Astrocyte (in vitro differentiated cells and primary cell): ENCODE data around the gene HOXB6.

ENCODE experiments used
- EZH2 ChIP-seq: IDR thresholded peaks from 2 replicates; pipeline ENCODE4 v1.6.1; 2012; ENCODE audit warnings: mild to moderate bottlenecking, low read length, inconsistent platforms; ENCODE audit not compliant: insufficient read depth
- TF ChIP-seq, protein P1 (sequence below): IDR thresholded peaks from 2 replicates; pipeline ENCODE4 v1.5.1; 2011; ENCODE audit warnings: low read depth, mild to moderate bottlenecking, inconsistent platforms, low read length, moderate library complexity; ENCODE audit not compliant: insufficient read depth

DNA sequence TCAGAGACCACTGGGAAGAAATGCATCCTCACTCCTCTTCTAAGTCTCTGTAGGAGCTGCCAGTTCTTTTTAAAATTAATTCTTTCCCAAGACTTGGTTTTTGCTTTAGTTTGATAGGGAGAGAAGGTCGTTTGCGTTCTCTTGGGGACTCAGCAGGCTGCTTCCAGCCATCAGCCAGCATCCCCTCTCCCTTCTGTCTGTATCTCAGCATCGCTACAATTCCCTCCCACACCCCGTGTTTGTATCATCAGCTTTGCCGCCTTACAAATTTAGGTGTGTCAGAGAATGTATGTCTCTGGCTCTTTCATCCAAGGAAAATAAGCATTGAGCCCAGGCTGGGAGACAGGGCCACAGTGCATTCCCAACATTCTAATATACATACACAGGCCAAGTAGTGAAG lies 5.4 kb downstream of the HOXB6 start:
- TF ChIP-seq, protein P1, sequence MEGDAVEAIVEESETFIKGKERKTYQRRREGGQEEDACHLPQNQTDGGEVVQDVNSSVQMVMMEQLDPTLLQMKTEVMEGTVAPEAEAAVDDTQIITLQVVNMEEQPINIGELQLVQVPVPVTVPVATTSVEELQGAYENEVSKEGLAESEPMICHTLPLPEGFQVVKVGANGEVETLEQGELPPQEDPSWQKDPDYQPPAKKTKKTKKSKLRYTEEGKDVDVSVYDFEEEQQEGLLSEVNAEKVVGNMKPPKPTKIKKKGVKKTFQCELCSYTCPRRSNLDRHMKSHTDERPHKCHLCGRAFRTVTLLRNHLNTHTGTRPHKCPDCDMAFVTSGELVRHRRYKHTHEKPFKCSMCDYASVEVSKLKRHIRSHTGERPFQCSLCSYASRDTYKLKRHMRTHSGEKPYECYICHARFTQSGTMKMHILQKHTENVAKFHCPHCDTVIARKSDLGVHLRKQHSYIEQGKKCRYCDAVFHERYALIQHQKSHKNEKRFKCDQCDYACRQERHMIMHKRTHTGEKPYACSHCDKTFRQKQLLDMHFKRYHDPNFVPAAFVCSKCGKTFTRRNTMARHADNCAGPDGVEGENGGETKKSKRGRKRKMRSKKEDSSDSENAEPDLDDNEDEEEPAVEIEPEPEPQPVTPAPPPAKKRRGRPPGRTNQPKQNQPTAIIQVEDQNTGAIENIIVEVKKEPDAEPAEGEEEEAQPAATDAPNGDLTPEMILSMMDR, result no peak
- no peak for TF ChIP-seq EZH2
